GM19193 (cell line): ENCODE results near the gene ACAD11.

Source experiments
- POLR2A ChIP-seq: IDR thresholded peaks from 4 replicates; pipeline ENCODE4 v1.6.1; 2011; ENCODE audit not compliant: insufficient read depth, insufficient read length; ENCODE audit errors: extremely low read depth

The ACAD11 gene

DNA sequence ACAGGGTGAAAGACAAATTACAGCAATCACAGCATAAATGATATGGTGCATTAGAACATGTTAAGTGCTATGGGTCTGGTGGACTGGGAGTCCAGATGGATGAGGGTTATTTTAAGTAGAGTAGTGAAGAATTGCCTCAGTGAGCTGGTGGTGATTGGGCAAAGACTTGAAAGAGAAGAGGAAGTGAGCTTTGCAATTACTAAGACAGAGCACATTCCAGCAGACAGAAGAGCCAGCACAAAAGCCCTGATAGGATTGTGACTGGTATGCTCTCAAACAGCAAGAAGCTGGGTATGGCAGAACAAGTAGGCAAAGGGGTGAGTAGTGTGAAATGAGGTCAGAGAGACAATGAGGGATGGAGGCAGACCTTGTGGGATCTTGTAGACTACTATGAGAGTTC, 64.6 kb downstream of the ACAD11 start:
- TF ChIP-seq POLR2A: no peak

DNA sequence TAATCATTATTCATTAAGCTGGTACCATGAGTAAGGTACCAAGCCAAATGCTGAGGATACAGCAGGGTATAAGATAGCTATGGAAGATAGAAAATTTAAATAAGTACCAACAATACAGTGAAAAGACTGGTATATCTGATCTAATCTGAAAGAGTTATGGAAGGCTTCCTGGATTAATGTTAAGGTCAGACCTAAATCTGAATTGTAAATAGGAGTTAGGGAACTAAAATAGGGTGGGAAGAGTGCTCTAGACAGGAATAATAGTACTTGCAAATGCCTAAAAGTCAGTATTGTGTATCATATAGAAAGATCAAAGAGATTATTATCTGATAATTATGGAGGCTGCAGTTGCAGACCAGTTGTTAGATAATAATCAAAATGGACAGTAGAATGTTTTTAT, 65.1 kb downstream of the ACAD11 start:
- no peak for TF ChIP-seq POLR2A

- no peak for TF ChIP-seq POLR2A
Measured at GRCh38 chr3:132593947-132594323, 65.7 kb downstream of the ACAD11 start.

GRCh38 chr3:132593241-132593946, 66.2 kb downstream of the ACAD11 start:
- TF ChIP-seq POLR2A: no peak

DNA sequence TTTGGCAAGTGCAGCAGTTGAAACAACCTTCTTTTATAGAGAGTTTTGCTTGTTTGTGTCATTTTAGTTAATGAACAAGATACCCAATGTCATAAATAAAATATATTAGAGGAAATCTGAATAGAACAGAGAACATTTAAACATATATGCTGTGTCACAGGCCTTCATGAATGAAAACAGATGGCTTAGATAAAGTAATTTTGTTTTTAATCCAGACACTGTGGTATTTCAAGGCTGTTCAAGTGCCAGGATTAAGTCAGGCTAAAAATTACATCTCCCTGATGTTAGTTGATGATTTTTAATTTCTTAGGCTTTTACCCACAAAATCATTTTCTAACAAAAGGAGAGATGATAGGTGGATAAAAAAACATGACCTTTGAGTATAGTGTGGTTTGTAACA, 67.4 kb downstream of the ACAD11 start:
- TF ChIP-seq POLR2A: no peak

GRCh38 chr3:132587401-132587800, 72.2 kb downstream of the ACAD11 start:
- TF ChIP-seq POLR2A: no peak

GRCh38 chr3:132573797-132574211, 85.8 kb downstream of the ACAD11 start:
- TF ChIP-seq POLR2A: no peak

DNA sequence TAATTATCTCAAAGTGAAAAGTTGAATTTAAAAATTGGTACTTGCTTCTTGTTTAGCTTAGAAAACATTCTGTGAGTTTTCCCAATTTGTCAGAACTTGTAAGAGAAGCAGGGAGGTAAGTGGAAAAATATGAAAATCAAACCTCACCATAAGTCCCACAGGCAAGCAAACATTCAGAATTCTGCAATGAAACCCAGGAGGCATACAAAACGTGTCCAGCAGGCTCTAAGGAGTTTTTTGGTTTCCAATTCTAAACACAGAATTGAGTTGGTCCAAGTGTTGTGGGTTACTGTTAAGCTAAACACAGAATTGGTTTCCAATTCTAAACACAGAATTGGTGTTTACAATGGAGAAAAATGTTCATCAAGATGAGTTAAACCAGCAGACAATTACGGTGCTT, 89.6 kb downstream of the ACAD11 start:
- TF ChIP-seq POLR2A: no peak

GRCh38 chr3:132569580-132569979, 90.0 kb downstream of the ACAD11 start:
- no peak for TF ChIP-seq POLR2A

DNA sequence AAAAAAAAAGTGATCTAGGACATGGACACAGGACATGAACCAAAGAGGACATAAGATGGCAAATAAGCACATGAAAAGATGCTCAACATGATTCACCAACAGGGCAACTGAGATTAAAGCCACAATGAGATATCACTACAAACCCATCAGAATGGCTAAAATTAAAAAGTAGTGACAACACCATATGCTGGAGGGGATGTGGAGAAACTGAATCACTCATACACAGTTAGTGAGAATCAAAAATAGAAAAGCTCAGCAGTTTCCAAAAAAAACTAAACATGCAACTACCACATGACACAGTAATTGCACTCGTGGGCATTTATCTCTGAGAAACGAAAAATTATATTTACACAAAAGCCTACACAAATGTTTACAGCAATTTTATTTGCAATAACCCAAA, 90.5 kb downstream of the ACAD11 start:
- no peak for TF ChIP-seq POLR2A

- no peak for TF ChIP-seq POLR2A
Measured at GRCh38 chr3:132568422-132568821, 91.2 kb downstream of the ACAD11 start.

GRCh38 chr3:132564070-132564465, 95.5 kb downstream of the ACAD11 start:
- no peak for TF ChIP-seq POLR2A

- TF ChIP-seq POLR2A: no peak
Measured at GRCh38 chr3:132563420-132564069, 96.1 kb downstream of the ACAD11 start.

- no peak for TF ChIP-seq POLR2A
Measured at GRCh38 chr3:132561003-132561402, 98.6 kb downstream of the ACAD11 start.

GRCh38 chr3:132556508-132557159, 103.0 kb downstream of the ACAD11 start:
- TF ChIP-seq POLR2A: no peak

- TF ChIP-seq POLR2A: no peak
Measured at GRCh38 chr3:132555306-132556035, 104.1 kb downstream of the ACAD11 start.

DNA sequence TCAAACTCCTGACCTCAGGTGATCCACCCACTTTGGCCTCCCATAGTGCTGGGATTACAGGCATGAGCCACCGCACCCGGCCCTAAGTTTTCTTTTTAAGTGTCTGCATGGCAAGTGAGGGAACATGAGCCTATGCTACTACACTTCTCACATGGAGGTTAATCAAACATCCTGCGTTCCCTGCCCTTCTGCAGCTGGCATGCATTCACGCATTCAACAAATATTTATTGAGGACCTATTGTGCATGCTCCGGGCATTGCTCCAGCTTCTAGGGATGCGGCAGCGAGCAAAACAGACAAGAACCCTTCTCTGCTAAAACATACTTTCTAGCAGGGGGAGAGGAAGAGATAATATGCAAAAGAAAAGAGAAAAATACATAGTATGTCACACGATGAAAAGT, 105.2 kb downstream of the ACAD11 start:
- TF ChIP-seq POLR2A: no peak
